Transverse colon (tissue), 4 donors: Measurements from ENCODE around the gene ZNF438.

Experiments used
- CTCF ChIP-seq, 5 experiments: fragments of 200-600 bp in 3 of 5; fragments of 450-650 bp in 2 of 5; sonication (generic) in 3 of 5; IDR thresholded peaks; 1 replicate in 2 of 5; 2 replicates in 3 of 5; pipeline ENCODE4 v1.5.1; 2016 to 2017; ENCODE audit warnings: antibody characterized with exemption in 5 of 5, inconsistent platforms in 3 of 5, mild to moderate bottlenecking in 2 of 5, moderate library complexity in 1 of 5
- EP300 ChIP-seq: sonication (generic); formaldehyde crosslinking; IDR thresholded peaks from one replicate; pipeline ENCODE4 v1.6.1; 2017; ENCODE audit warnings: antibody characterized with exemption, low read depth
- POLR2A ChIP-seq: fragments of 450-650 bp; IDR thresholded peaks from one replicate; pipeline ENCODE4 v1.6.1; 2016; ENCODE audit warnings: antibody characterized with exemption, mild to moderate bottlenecking, moderate library complexity
- POLR2AphosphoS5 ChIP-seq, 3 donors: sonication (generic); formaldehyde crosslinking; IDR thresholded peaks; one replicate each; pipeline ENCODE4 v1.6.1; 2016; ENCODE audit warnings: antibody characterized with exemption in 3 of 3

- TF ChIP-seq POLR2A (no peak), CTCF (IDR thresholded peaks at IDR 0.05) (no peak), EP300 (no peak), POLR2AphosphoS5 (IDR thresholded peaks at IDR 0.05) (no peak)
Observed at GRCh38 chr10:31055573-31056251, 24.0 kb upstream of the ZNF438 start.
